ENCODE data around the gene SDK1. TPM values are rescaled to one million over a fixed set of nuclear protein-coding genes. Genes with fewer than 3 reads are reported as not detected.

The SDK1 gene
- total RNA-seq, 1 donor from 2014 or later: 5.4 TPM

DNA sequence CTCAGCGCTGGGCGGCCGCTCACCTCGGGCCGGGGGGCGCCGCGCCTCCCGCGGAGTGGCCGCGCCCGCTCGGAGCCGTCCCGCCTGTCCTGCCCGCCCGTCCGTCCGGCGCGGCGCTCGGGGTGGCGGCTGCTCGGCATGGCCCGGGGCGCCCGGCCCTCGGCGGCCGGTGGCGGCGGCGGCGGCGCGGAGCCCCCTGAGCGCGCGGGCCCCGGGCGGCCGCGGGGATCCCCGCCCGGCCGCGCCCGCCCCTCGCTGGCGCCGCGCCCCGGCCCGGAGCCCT lies 338 bp downstream of the SDK1 start:
- Mint-ChIP-seq H3K36me3 (ENCODE audit: unreplicated experiment) (no peaks in the 10 kb centered on the region), H3K27me3 (ENCODE audit: unreplicated experiment) (peaks cover 18% of the 10 kb centered on the region), H3K4me3 (ENCODE audit: unreplicated experiment) (no peak overlapping the region), H3K4me1 (ENCODE audit: unreplicated experiment) (peaks cover 11% of the 10 kb centered on the region), H3K9me3 (ENCODE audit: unreplicated experiment) (no peaks in the 10 kb centered on the region), H3K27ac (ENCODE audit: unreplicated experiment) (no peak overlapping the region)
- no peak for TF ChIP-seq CTCF (IDR thresholded peaks at IDR 0.05)
- no peak for DNase-seq (ENCODE audit: extremely low spot score, unreplicated experiment)

DNA sequence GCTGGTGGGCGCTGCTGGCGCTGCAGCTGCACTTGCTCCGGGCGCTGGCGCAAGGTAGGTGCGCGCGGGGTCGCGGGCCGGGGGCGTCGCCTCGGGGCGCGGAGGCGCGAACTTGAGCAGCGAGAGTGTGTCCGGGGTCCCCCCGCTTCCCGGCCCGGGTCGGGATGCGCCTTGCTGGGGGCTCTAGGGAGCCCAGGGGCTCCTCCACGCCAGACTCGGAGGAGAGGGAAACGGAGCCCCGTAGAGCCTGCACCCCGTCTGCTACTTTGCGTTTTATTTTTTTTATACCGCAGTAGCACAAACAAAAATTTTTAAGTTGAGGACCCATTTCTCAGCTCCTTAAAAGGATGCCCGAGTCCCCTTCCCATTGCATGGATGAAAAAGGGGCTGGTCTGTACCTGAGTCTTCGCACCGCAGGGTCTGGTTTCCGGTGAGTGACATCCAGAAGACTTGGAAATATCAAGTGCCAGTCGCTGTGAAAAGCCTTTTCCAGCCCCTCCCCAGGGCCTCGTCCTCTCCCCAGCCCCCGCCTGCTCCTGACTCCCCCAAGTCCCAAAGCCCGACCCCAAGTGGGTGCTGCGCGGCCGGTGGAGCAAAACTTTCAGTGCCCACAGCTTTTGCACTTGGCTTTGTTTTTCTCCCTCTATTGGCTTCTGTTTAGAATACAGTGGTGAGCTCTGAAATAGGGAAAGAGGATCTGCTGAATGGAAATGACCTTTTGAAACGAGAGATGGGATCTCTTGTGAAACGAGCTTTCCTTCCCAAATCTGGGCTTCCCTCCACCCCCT lies 973 bp downstream of the SDK1 start:
- H3K4me1 Mint-ChIP-seq (ENCODE audit: unreplicated experiment): peaks cover 11% of the 10 kb centered on the region
- DNase-seq (ENCODE audit: extremely low spot score, unreplicated experiment): no peak
- H3K27ac Mint-ChIP-seq (ENCODE audit: unreplicated experiment): no peak overlapping the region
- peaks cover 18% of the 10 kb centered on the region for H3K27me3 Mint-ChIP-seq (ENCODE audit: unreplicated experiment)
- H3K9me3 Mint-ChIP-seq (ENCODE audit: unreplicated experiment): no peaks in the 10 kb centered on the region
- TF ChIP-seq CTCF (IDR thresholded peaks at IDR 0.05): peak; percentile 51
- H3K4me3 Mint-ChIP-seq (ENCODE audit: unreplicated experiment): peak overlapping the region; percentile 82
- no peaks in the 10 kb centered on the region for H3K36me3 Mint-ChIP-seq (ENCODE audit: unreplicated experiment)

DNA sequence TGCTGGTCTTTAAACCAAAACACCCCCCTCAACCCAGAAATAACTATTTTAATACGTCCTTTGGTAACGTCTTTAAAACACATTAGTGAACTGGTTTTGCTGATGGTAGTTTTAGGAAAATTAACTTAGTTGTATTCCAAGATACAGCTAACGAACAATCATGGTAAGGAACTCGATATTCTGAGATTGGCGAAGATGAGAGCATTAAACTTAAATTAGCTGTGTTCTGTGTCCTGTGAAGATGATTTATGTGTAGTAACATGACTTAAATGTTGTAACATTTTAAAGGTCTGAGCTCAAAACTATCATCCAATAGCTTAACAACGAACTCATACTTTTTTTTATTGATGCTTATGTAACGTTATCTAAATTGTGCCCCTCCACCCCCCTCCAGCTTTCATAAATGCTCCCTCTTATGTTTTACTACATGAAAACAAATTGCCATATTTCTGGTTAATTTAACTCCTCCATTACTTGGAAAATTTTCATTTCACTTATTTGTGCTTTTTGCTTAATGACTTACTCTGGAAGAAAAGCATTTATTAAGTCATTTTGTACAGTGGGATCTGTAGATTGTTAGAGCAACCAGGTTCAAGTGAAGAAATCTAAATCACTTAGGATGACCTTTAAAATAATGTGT lies 1.7 kb downstream of the SDK1 start:
- Mint-ChIP-seq H3K4me1 (ENCODE audit: unreplicated experiment) (peaks cover 11% of the 10 kb centered on the region), H3K9me3 (ENCODE audit: unreplicated experiment) (no peaks in the 10 kb centered on the region), H3K4me3 (ENCODE audit: unreplicated experiment) (peak overlapping the region; percentile 82), H3K27ac (ENCODE audit: unreplicated experiment) (no peak overlapping the region), H3K27me3 (ENCODE audit: unreplicated experiment) (peaks cover 14% of the 10 kb centered on the region), H3K36me3 (ENCODE audit: unreplicated experiment) (no peaks in the 10 kb centered on the region)
- no peak for DNase-seq (ENCODE audit: extremely low spot score, unreplicated experiment)
- no peak for TF ChIP-seq CTCF (IDR thresholded peaks at IDR 0.05)

GRCh38 chr7:3304131-3304530 lies 3.1 kb downstream of the SDK1 start:
- no peak for TF ChIP-seq CTCF (IDR thresholded peaks at IDR 0.05)
- Mint-ChIP-seq H3K27ac (ENCODE audit: unreplicated experiment) (no peak overlapping the region), H3K27me3 (ENCODE audit: unreplicated experiment) (peaks cover 9% of the 10 kb centered on the region), H3K4me3 (ENCODE audit: unreplicated experiment) (no peak overlapping the region), H3K36me3 (ENCODE audit: unreplicated experiment) (no peaks in the 10 kb centered on the region), H3K9me3 (ENCODE audit: unreplicated experiment) (no peaks in the 10 kb centered on the region), H3K4me1 (ENCODE audit: unreplicated experiment) (peaks cover 11% of the 10 kb centered on the region)
- DNase-seq (ENCODE audit: extremely low spot score, unreplicated experiment): no peak

DNA sequence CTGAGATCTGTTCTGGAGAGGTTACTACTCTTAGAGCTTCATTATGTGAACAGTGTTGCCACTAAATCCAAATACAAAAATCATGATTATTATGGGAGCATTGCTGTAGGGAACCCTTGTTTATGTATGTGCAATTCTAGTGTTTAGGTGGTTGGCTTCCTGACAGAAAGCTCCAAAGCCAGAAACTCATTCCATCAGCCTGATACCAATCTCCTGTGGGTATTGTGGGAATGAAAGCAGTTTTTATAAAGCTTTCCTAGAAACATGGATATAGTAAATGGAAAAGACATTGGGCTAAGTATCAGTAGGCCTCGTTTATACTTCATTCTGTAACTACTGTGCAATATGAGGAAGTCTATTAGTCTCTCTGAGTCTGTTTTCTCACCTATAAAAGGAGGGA lies 6.4 kb downstream of the SDK1 start:
- Mint-ChIP-seq H3K27ac (ENCODE audit: unreplicated experiment) (no peak overlapping the region), H3K4me3 (ENCODE audit: unreplicated experiment) (no peak overlapping the region), H3K27me3 (ENCODE audit: unreplicated experiment) (no peaks in the 10 kb centered on the region), H3K36me3 (ENCODE audit: unreplicated experiment) (no peaks in the 10 kb centered on the region), H3K9me3 (ENCODE audit: unreplicated experiment) (no peaks in the 10 kb centered on the region), H3K4me1 (ENCODE audit: unreplicated experiment) (peaks cover 8% of the 10 kb centered on the region)
- TF ChIP-seq CTCF (IDR thresholded peaks at IDR 0.05): no peak
- no peak for DNase-seq (ENCODE audit: extremely low spot score, unreplicated experiment)

Measured in osteocyte (in vitro differentiated cells).